ENCODE results near the gene RBM15B.

Gene RBM15B

GRCh38 chr3:51389423-51390183, 1.5 kb upstream of the RBM15B start:
- peak; percentile 97 for TF ChIP-seq CTCF (IDR thresholded peaks at IDR 0.05; ENCODE audit: control extremely low read depth, extremely low read depth, low read depth, missing control alignments)
- DNase-seq (ENCODE audit: extremely low spot score) = peak; percentile 52
- ChIA-PET POLR2A (interaction anchor here (0.6 kb wide), 1 partner anchor 34 kb away, joined by 3 read pairs; no protein-coding TSS in a partner anchor), CTCF (interaction anchor here (0.6 to 7.5 kb wide), 42 partner anchors 11 to 1037 kb away, joined by 3 to 73 read pairs (median 4); partner anchors contain the start of genes ABHD14B, C3orf18, DCAF1 and MAPKAPK3)

GRCh38 chr3:51390246-51391074, 625 bp upstream of the RBM15B start:
- DNase-seq (ENCODE audit: extremely low spot score) = no peak
- CTCF ChIA-PET = interaction anchor here (0.6 to 7.5 kb wide), 33 partner anchors 10 to 1038 kb away, joined by 3 to 73 read pairs (median 5); partner anchors contain the start of genes ABHD14B, C3orf18, DCAF1 and MAPKAPK3
- POLR2A ChIA-PET = no interaction called here
- no peak for TF ChIP-seq CTCF (IDR thresholded peaks at IDR 0.05; ENCODE audit: control extremely low read depth, extremely low read depth, low read depth, missing control alignments)

- TF ChIP-seq CTCF (IDR thresholded peaks at IDR 0.05; ENCODE audit: control extremely low read depth, extremely low read depth, low read depth, missing control alignments) = no peak
- peak; percentile 43 for DNase-seq (ENCODE audit: extremely low spot score)
- ChIA-PET POLR2A (no interaction called here), CTCF (interaction anchor here (0.9 to 7.5 kb wide), 6 partner anchors 13 to 301 kb away, joined by 3 to 71 read pairs (median 4); no protein-coding TSS in a partner anchor)
Observed at GRCh38 chr3:51391566-51392354, 675 bp downstream of the RBM15B start.

- ChIA-PET CTCF (interaction anchor here (0.9 to 1.7 kb wide), 5 partner anchors 13 to 300 kb away, joined by 3 to 8 read pairs (median 3); no protein-coding TSS in a partner anchor), POLR2A (interaction anchor here (0.5 kb wide), 1 partner anchor 271 kb away, joined by 4 read pairs; no protein-coding TSS in a partner anchor)
- DNase-seq (ENCODE audit: extremely low spot score) = no peak
- no peak for TF ChIP-seq CTCF (IDR thresholded peaks at IDR 0.05; ENCODE audit: control extremely low read depth, extremely low read depth, low read depth, missing control alignments)
Observed at GRCh38 chr3:51392355-51393133, 1.5 kb downstream of the RBM15B start.

GRCh38 chr3:51393134-51393495, 2.0 kb downstream of the RBM15B start:
- POLR2A ChIA-PET = interaction anchor here (0.5 to 2.1 kb wide), 2 partner anchors 8 to 270 kb away, joined by 4 to 5 read pairs; partner anchors contain the start of gene MANF

More at GRCh38 chr3:51393134-51393495, 2.0 kb downstream of the RBM15B start:
- TF ChIP-seq CTCF (IDR thresholded peaks at IDR 0.05; ENCODE audit: control extremely low read depth, extremely low read depth, low read depth, missing control alignments) = no peak
- CTCF ChIA-PET = interaction anchor here (1.4 to 1.7 kb wide), 3 partner anchors 14 to 299 kb away, joined by 3 to 8 read pairs (median 4); no protein-coding TSS in a partner anchor
- DNase-seq (ENCODE audit: extremely low spot score) = no peak

All from GM10248 (cell line).